Measurements from ENCODE around the gene PPP6R1. TPM values are rescaled to one million over a fixed set of nuclear protein-coding genes. Genes with fewer than 3 reads are reported as not detected.

The PPP6R1 gene
- polyA plus RNA-seq, 1 of the 3 experiments (the other 2 are of a cell fraction): 47.8 TPM

DNA sequence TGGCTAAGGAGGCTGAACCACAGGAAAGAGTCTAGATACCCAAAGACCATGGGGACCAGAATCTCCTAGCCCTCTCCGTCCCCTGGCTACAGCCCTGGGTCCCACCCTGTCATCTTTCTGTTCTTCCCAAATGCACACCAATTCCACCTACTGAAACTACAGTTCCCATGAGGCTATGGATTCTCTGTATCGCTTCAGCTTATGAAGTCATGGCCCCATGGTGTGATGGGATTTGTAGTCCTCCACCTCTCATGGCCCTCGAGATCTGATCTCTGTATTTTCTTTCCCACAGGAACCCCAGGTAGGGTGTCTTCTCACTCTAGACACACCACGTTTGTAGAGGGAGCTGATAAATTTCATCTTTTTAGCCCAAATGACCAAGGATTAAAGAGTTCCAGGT, 61.3 kb downstream of the PPP6R1 start:
- Histone ChIP-seq H3K36me3 (replicated peaks in 1 of 2; ENCODE audit: control insufficient read depth in 1 of 2, insufficient read depth in 2 of 2, low read length in 1 of 2) (no peaks in the 10 kb centered on the region), H3K9me3 (no peaks in the 10 kb centered on the region), H3K79me2 (ENCODE audit: insufficient read depth) (no peaks in the 10 kb centered on the region), H3K4me3 (ENCODE audit: low read depth in 2 of 2, low read length in 1 of 2) (no peak overlapping the region), H2AFZ (ENCODE audit: low read depth) (no peak overlapping the region), H3K9me2 (no peaks in the 10 kb centered on the region), H3F3A (replicated peaks; ENCODE audit: insufficient read depth) (no peaks in the 10 kb centered on the region), H3K27ac (ENCODE audit: low read depth in 2 of 2, low read length in 1 of 2) (no peak overlapping the region), H3K4me1 (ENCODE audit: control insufficient read depth in 1 of 2, insufficient read depth in 2 of 2, low read depth in 1 of 2, low read length in 1 of 2) (no peaks in the 10 kb centered on the region), H3K9ac (no peak overlapping the region), H4K20me1 (ENCODE audit: insufficient read depth) (no peaks in the 10 kb centered on the region), H3K4me2 (no peak overlapping the region), H3K27me3 (ENCODE audit: insufficient read depth) (no peaks in the 10 kb centered on the region)
- ChIA-PET POLR2A (interaction anchor here (1.5 kb wide), 1 partner anchor 9 kb away, joined by 4 read pairs; no protein-coding TSS in a partner anchor), CTCF (interaction anchor here (0.6 to 1.4 kb wide), 3 partner anchors 37 to 408 kb away, joined by 3 to 4 read pairs (median 4); partner anchors contain the start of gene ZNF865)
- DNase-seq: no peak
- 44% methylated on average over 4 of the region's 4 CpGs for WGBS (ENCODE audit: low lambda C conversion rate)
- no peak for TF ChIP-seq MXI1 (IDR thresholded peaks at IDR 0.05; ENCODE audit: low read depth, low read length)
- no peak for TF ChIP-seq RXRA (IDR thresholded peaks at IDR 0.05; ENCODE audit: borderline replicate concordance, low read depth)
- TF ChIP-seq EP300 (IDR thresholded peaks at IDR 0.05; ENCODE audit: borderline replicate concordance in 1 of 2, low read depth in 1 of 2, low read length in 1 of 2): no peak
- TF ChIP-seq, protein P1, sequence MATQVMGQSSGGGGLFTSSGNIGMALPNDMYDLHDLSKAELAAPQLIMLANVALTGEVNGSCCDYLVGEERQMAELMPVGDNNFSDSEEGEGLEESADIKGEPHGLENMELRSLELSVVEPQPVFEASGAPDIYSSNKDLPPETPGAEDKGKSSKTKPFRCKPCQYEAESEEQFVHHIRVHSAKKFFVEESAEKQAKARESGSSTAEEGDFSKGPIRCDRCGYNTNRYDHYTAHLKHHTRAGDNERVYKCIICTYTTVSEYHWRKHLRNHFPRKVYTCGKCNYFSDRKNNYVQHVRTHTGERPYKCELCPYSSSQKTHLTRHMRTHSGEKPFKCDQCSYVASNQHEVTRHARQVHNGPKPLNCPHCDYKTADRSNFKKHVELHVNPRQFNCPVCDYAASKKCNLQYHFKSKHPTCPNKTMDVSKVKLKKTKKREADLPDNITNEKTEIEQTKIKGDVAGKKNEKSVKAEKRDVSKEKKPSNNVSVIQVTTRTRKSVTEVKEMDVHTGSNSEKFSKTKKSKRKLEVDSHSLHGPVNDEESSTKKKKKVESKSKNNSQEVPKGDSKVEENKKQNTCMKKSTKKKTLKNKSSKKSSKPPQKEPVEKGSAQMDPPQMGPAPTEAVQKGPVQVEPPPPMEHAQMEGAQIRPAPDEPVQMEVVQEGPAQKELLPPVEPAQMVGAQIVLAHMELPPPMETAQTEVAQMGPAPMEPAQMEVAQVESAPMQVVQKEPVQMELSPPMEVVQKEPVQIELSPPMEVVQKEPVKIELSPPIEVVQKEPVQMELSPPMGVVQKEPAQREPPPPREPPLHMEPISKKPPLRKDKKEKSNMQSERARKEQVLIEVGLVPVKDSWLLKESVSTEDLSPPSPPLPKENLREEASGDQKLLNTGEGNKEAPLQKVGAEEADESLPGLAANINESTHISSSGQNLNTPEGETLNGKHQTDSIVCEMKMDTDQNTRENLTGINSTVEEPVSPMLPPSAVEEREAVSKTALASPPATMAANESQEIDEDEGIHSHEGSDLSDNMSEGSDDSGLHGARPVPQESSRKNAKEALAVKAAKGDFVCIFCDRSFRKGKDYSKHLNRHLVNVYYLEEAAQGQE (IDR thresholded peaks at IDR 0.05; ENCODE audit: low read depth, low read length): no peak
- TF ChIP-seq YY1 (IDR thresholded peaks at IDR 0.05; ENCODE audit: low read depth): no peak
- TF ChIP-seq, protein P2, sequence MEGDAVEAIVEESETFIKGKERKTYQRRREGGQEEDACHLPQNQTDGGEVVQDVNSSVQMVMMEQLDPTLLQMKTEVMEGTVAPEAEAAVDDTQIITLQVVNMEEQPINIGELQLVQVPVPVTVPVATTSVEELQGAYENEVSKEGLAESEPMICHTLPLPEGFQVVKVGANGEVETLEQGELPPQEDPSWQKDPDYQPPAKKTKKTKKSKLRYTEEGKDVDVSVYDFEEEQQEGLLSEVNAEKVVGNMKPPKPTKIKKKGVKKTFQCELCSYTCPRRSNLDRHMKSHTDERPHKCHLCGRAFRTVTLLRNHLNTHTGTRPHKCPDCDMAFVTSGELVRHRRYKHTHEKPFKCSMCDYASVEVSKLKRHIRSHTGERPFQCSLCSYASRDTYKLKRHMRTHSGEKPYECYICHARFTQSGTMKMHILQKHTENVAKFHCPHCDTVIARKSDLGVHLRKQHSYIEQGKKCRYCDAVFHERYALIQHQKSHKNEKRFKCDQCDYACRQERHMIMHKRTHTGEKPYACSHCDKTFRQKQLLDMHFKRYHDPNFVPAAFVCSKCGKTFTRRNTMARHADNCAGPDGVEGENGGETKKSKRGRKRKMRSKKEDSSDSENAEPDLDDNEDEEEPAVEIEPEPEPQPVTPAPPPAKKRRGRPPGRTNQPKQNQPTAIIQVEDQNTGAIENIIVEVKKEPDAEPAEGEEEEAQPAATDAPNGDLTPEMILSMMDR (IDR thresholded peaks at IDR 0.05): no peak
- TF ChIP-seq, protein P3, sequence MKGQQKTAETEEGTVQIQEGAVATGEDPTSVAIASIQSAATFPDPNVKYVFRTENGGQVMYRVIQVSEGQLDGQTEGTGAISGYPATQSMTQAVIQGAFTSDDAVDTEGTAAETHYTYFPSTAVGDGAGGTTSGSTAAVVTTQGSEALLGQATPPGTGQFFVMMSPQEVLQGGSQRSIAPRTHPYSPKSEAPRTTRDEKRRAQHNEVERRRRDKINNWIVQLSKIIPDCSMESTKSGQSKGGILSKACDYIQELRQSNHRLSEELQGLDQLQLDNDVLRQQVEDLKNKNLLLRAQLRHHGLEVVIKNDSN (IDR thresholded peaks at IDR 0.05; ENCODE audit: borderline replicate concordance, low read depth): no peak
- no peak for TF ChIP-seq TCF12 (IDR thresholded peaks at IDR 0.05)
- no peak for TF ChIP-seq SMC3 (IDR thresholded peaks at IDR 0.05; ENCODE audit: low read depth, low read length)
- TF ChIP-seq NRF1 (IDR thresholded peaks at IDR 0.05; ENCODE audit: low read depth, low read length): no peak
- no peak for TF ChIP-seq POLR2AphosphoS5 (IDR thresholded peaks at IDR 0.05; ENCODE audit: low read depth, low read length)

DNA sequence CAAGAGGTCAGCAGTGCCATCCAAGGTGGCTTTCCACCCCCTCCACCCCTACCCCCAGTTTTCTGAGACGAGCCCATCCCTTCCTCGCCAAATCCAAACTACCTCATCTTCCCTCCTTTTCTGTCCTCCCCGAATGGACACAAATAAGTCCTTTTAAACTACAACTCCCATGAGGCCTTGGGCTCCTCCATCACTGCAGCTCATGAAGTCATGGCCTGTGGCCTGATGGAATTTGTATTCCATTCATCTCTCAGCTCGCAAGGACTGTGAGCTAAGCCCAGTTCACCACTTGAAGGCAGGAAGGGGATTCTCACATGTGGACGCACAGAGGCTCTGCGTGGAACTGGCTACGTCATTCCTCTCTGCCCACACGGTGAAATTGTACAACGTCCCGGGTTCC, 62.0 kb downstream of the PPP6R1 start:
- Histone ChIP-seq H3K79me2 (ENCODE audit: insufficient read depth) (no peaks in the 10 kb centered on the region), H3K27ac (ENCODE audit: low read depth in 2 of 2, low read length in 1 of 2) (no peak overlapping the region), H4K20me1 (ENCODE audit: insufficient read depth) (no peaks in the 10 kb centered on the region), H3K4me3 (ENCODE audit: low read depth in 2 of 2, low read length in 1 of 2) (no peak overlapping the region), H3K9ac (no peak overlapping the region), H3K9me3 (no peaks in the 10 kb centered on the region), H3K27me3 (ENCODE audit: insufficient read depth) (no peaks in the 10 kb centered on the region), H2AFZ (ENCODE audit: low read depth) (no peak overlapping the region), H3F3A (replicated peaks; ENCODE audit: insufficient read depth) (no peaks in the 10 kb centered on the region), H3K4me1 (ENCODE audit: control insufficient read depth in 1 of 2, insufficient read depth in 2 of 2, low read depth in 1 of 2, low read length in 1 of 2) (no peaks in the 10 kb centered on the region), H3K4me2 (no peak overlapping the region), H3K9me2 (no peaks in the 10 kb centered on the region), H3K36me3 (replicated peaks in 1 of 2; ENCODE audit: control insufficient read depth in 1 of 2, insufficient read depth in 2 of 2, low read length in 1 of 2) (no peaks in the 10 kb centered on the region)
- POLR2A ChIA-PET: no interaction called here
- 79% methylated on average over 8 of the region's 10 CpGs for WGBS (ENCODE audit: low lambda C conversion rate)
- DNase-seq: no peak
- TF ChIP-seq, protein P4, sequence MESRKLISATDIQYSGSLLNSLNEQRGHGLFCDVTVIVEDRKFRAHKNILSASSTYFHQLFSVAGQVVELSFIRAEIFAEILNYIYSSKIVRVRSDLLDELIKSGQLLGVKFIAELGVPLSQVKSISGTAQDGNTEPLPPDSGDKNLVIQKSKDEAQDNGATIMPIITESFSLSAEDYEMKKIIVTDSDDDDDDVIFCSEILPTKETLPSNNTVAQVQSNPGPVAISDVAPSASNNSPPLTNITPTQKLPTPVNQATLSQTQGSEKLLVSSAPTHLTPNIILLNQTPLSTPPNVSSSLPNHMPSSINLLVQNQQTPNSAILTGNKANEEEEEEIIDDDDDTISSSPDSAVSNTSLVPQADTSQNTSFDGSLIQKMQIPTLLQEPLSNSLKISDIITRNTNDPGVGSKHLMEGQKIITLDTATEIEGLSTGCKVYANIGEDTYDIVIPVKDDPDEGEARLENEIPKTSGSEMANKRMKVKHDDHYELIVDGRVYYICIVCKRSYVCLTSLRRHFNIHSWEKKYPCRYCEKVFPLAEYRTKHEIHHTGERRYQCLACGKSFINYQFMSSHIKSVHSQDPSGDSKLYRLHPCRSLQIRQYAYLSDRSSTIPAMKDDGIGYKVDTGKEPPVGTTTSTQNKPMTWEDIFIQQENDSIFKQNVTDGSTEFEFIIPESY (IDR thresholded peaks at IDR 0.05; ENCODE audit: borderline replicate concordance, low read depth): no peak
- TF ChIP-seq TCF12 (IDR thresholded peaks at IDR 0.05): no peak
- TF ChIP-seq GATA2 (CRISPR knock-in tag; IDR thresholded peaks at IDR 0.05): no peak
- no peak for TF ChIP-seq TEAD4 (IDR thresholded peaks at IDR 0.05; ENCODE audit: borderline replicate concordance, insufficient read depth)
- no peak for TF ChIP-seq CHD2 (IDR thresholded peaks at IDR 0.05; ENCODE audit: low read length, partially characterized antibody)
- TF ChIP-seq RFX5 (IDR thresholded peaks at IDR 0.05; ENCODE audit: low read length): no peak
- TF ChIP-seq SIN3A (IDR thresholded peaks at IDR 0.05; ENCODE audit: borderline replicate concordance, low read depth, low read length): no peak
- CTCF ChIA-PET: interaction anchor here (0.9 kb wide), 1 partner anchor 36 kb away, joined by 4 read pairs; no protein-coding TSS in a partner anchor

All from SK-N-SH (cell line).